GM10847 (cell line): ENCODE data around the gene TGIF1.

ENCODE experiments used
- POLR2A ChIP-seq: IDR thresholded peaks from 2 replicates; pipeline ENCODE4 v1.6.1; 2011; ENCODE audit not compliant: insufficient read length; ENCODE audit errors: extremely low read depth

The TGIF1 gene

DNA sequence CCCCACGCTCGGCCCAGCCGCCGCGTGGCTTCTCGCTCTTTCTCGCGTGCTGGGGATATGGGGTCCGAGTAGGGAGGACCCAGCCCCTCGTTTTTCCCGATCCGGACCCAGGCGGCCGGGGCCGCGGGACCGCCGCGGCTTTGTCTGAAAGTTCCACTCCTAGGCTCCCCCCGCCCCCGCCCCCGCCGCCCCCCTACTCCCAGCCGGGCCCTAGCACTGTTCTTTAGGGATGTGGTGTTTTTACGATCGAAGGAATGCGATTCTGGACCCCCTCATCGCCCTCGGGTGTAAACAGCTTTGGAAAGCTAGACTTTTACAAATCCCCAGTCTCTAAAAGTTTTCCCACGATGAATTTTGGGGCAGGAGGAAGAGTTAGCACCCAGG is 819 bp downstream of the TGIF1 start:
- TF ChIP-seq POLR2A: no peak

- TF ChIP-seq POLR2A: no peak
Observed at GRCh38 chr18:3451183-3451988, 1.4 kb downstream of the TGIF1 start.

- TF ChIP-seq POLR2A: no peak
Observed at GRCh38 chr18:3451989-3452749, 2.2 kb downstream of the TGIF1 start.

DNA sequence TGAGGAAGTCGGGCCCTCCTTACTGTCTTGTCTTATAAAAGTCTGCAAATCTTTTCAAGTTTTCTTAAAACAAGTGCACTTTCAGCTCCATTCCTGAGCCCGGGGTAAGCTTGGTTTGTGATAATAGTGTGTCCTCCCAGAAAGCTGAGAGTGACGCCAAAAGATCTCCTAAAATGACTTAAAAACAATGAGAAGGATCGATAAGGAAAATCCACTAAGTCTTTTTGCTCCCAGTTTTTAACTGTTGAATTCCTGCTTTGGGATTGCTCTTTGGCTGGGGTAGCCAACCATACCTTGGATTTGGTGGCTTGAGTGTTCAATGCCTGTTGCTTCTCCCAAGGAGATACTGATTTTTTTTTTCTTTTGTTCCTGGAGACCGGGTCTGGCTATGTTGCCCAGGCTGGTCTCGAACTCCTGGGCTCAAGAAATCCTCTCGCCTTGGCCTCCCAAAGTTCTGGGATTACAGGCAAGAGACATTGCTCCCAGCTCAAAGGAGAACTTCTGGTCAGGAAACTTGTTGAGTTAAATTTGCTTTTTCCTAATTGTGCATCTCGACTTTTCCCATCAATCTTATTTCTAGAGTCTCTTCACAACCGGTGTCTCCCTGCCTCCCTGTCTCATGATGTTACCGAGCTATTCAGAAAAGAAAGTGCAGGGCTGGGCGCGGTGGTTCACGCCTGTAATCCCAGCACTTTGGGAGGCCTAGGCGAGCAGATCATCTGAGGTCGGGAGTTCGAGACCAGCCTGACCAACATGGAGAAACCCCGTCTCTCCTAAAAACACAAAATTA is 3.0 kb downstream of the TGIF1 start:
- TF ChIP-seq POLR2A: no peak

GRCh38 chr18:3453540-3454364 is 3.8 kb downstream of the TGIF1 start:
- no peak for TF ChIP-seq POLR2A

GRCh38 chr18:3454365-3455089 is 4.6 kb downstream of the TGIF1 start:
- no peak for TF ChIP-seq POLR2A

DNA sequence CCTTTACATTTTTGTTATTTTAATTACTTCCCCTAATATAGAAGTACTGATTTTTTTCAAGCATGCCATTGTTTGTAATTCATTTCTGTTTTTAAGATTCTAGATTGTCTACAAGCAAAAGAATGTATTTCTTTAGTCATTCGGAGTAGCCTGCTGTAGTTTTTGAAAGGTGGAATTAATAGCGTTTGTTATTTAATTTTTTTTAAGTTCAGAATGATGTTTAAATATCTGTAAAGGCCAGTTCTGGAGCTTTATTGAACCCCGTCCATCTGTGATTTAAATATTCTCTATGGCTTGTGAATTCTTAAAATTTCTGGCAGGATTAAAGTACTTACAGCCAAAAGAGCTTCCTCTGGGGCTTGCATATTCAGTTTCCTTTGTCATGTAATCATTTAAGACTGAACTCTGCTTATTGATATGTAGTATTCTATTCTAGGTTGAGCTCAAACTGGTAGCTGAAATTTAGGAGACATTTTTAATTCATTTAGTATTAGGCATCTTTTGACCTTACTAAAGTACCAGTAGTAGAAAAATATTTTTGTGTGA is 5.2 kb downstream of the TGIF1 start:
- TF ChIP-seq POLR2A: no peak

DNA sequence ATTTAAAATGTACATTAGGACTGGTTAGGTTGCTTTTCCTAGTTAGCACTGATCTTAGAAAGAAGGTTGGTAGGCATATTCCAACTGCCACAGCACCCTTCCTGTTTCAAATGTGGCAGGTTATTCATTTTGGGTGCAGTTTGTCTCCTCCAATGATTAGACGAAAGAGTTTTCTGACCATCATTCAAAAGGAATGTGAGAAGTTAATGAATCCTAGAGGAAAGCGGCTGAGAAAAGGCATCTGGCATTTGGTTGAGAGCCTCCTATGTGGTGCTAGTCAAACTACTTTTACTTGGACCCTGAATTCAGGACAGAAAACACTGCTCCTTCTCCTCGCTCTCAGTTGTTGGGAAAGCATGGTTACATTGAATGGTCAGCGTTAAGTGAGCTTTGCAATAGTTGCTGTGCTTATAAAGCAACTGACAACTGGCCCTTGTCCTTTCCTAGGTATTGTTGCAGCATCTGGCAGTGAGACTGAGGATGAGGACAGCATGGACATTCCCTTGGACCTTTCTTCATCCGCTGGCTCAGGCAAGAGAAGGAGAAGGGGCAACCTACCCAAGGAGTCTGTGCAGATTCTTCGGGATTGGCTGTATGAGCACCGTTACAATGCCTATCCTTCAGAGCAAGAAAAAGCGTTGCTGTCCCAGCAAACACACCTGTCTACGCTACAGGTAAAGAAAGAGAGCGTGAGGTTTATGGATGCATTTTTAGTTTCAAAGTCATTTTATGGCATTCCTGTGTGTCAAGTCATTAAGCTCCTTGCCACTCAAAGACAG is 6.1 kb downstream of the TGIF1 start:
- TF ChIP-seq POLR2A: no peak

GRCh38 chr18:3456686-3457069 is 6.7 kb downstream of the TGIF1 start:
- TF ChIP-seq POLR2A: no peak

GRCh38 chr18:3457261-3457724 is 7.3 kb downstream of the TGIF1 start:
- no peak for TF ChIP-seq POLR2A

- no peak for TF ChIP-seq POLR2A
Observed at GRCh38 chr18:3458378-3458777, 8.4 kb downstream of the TGIF1 start.

- TF ChIP-seq POLR2A: no peak
Observed at GRCh38 chr18:3458952-3459853, 9.2 kb downstream of the TGIF1 start.
